GM12878 (cell line): ENCODE measurements around the gene KIN. TPM values are rescaled to one million over a fixed set of nuclear protein-coding genes. Genes with fewer than 3 reads are reported as not detected.

Source experiments
- ATAC-seq: fragments of 200-7000 bp; cut with Tn5 transposase; 3 replicates; pipeline ENCODE4 v1.9.1; 2020; ENCODE audit warnings: mild to moderate bottlenecking, moderate library complexity
- BruUV-seq: library from RNA; stranded (reverse); fragments of 400-500 nt; replicated peaks from 2 replicates; lab custom pipeline; 2021; lab: Mats Ljungman, UMichigan
- CTCF ChIA-PET: fragments of 300-600 bp; sonication (Branson Sonifier 250); formaldehyde crosslinking; extraction: SDS; loops from one replicate; lab custom pipeline; 2021; ENCODE audit warnings: inconsistent platforms; lab: Yijun Ruan, JAX
- POLR2A ChIA-PET: fragments of 350-600 bp; formaldehyde crosslinking; extraction: SDS; loops from one replicate; lab custom pipeline; 2021; ENCODE audit warnings: inconsistent platforms; lab: Charles Lee
- RAD21 ChIA-PET: fragments of 300-600 bp; sonication (Branson Sonifier 250); formaldehyde crosslinking; loops from one replicate; lab custom pipeline; 2023; ENCODE audit warnings: antibody characterized with exemption; ENCODE audit not compliant: unreplicated experiment; lab: Charles Lee
- SMC1A ChIA-PET: fragments of 300-600 bp; sonication (Branson Sonifier 250); formaldehyde crosslinking; loops from one replicate; lab custom pipeline; 2023; ENCODE audit not compliant: unreplicated experiment, uncharacterized antibody; lab: Charles Lee
- DNase-seq: peaks from one replicate; pipeline ENCODE4 v3.0.0-alpha.2; 2011; ENCODE audit warnings: low read depth, low spot score
- FAIRE-seq: peaks from 3 replicates; lab custom pipeline; 2011; peaks lifted over from hg19 to GRCh38; lab: Jason Lieb, UNC
- H2AFZ ChIP-seq: 2 replicates; pipeline ENCODE4 v1.6.0; 2011; ENCODE audit warnings: low read depth, low read length, control low read depth; ENCODE audit not compliant: control insufficient read depth
- H3K27ac ChIP-seq: 2 replicates; pipeline ENCODE4 v1.5.1; 2011; ENCODE audit warnings: control low read depth; ENCODE audit not compliant: control insufficient read depth, insufficient read depth
- H3K27me3 ChIP-seq, 2 experiments: replicated peaks in 1 of 2; 2 replicates each; pipeline versions ENCODE4 v1.6.0 to v1.6.1; 2011; ENCODE audit warnings: low read length in 1 of 2; ENCODE audit not compliant: control insufficient read depth in 2 of 2, insufficient read depth in 2 of 2
- H3K36me3 ChIP-seq, 2 experiments: 2 replicates each; pipeline ENCODE4 v1.5.1; 2011; ENCODE audit warnings: low read length in 1 of 2; ENCODE audit not compliant: control insufficient read depth in 2 of 2, insufficient read depth in 2 of 2
- H3K4me1 ChIP-seq: 2 replicates; pipeline ENCODE4 v1.6.1; 2011; ENCODE audit warnings: mild to moderate bottlenecking, low read length, moderate library complexity, mixed read lengths; ENCODE audit not compliant: control insufficient read depth, insufficient read depth
- H3K4me2 ChIP-seq: 2 replicates; pipeline ENCODE4 v1.6.0; 2011; ENCODE audit warnings: control low read depth; ENCODE audit not compliant: control insufficient read depth, insufficient read depth
- H3K4me3 ChIP-seq: fragments of 200-600 bp; sonication (generic); 2 replicates; pipeline ENCODE4 v1.5.1; 2016
- H3K79me2 ChIP-seq: 2 replicates; pipeline ENCODE4 v1.6.0; 2011; ENCODE audit warnings: low read length; ENCODE audit not compliant: control insufficient read depth, insufficient read depth
- H3K9ac ChIP-seq: 2 replicates; pipeline ENCODE4 v1.8.0; 2011; ENCODE audit warnings: low read length, control low read depth, mixed read lengths; ENCODE audit not compliant: control insufficient read depth, insufficient read depth
- H3K9me3 ChIP-seq: replicated peaks from 3 replicates; pipeline ENCODE4 v1.5.1; 2011; ENCODE audit warnings: mild to moderate bottlenecking, low read length; ENCODE audit not compliant: control insufficient read depth, insufficient read depth
- H4K20me1 ChIP-seq: 2 replicates; pipeline ENCODE4 v1.6.0; 2011; ENCODE audit not compliant: control insufficient read depth, insufficient read depth
- CEBPB ChIP-seq, 2 experiments: fragments of 150-350 bp in 1 of 2; IDR thresholded peaks; 2 replicates each; pipeline ENCODE4 v1.6.1; 2012 to 2014; ENCODE audit warnings: low read depth in 2 of 2, low read length in 2 of 2, borderline replicate concordance in 1 of 2, inconsistent platforms in 1 of 2
- HCFC1 ChIP-seq: fragments of 150-350 bp; IDR thresholded peaks from 2 replicates; pipeline ENCODE4 v1.6.1; 2014; ENCODE audit warnings: low read length
- HDAC2 ChIP-seq: fragments of 200-600 bp; sonication (generic); IDR thresholded peaks from 2 replicates; pipeline ENCODE4 v1.6.1; 2017
- NFIC ChIP-seq: IDR thresholded peaks from 2 replicates; pipeline ENCODE4 v1.6.1; 2012; ENCODE audit warnings: low read depth, mild to moderate bottlenecking, inconsistent platforms, low read length, moderate library complexity
- NFYA ChIP-seq: IDR thresholded peaks from 2 replicates; pipeline ENCODE4 v1.6.1; 2011; ENCODE audit warnings: low read depth, mild to moderate bottlenecking, low read length, improper control_type of control experiment, borderline replicate concordance
- NR2C2 ChIP-seq: IDR thresholded peaks from 2 replicates; pipeline ENCODE4 v1.6.1; 2011; ENCODE audit warnings: borderline replicate concordance, low read depth; ENCODE audit not compliant: control insufficient read depth, insufficient read length
- RB1 ChIP-seq: fragments of 450-650 bp; formaldehyde crosslinking; IDR thresholded peaks from 2 replicates; pipeline ENCODE4 v1.6.1; 2017; ENCODE audit warnings: mild to moderate bottlenecking, borderline replicate concordance
- RCOR1 ChIP-seq: conservative IDR thresholded peaks from 2 replicates; pipeline ENCODE4 v1.6.1; 2012; ENCODE audit warnings: low read depth, low read length, improper control_type of control experiment
- SUPT20H ChIP-seq: IDR thresholded peaks from 2 replicates; pipeline ENCODE4 v1.6.1; 2011; ENCODE audit warnings: low read depth, mild to moderate bottlenecking, low read length, moderate library complexity, borderline replicate concordance; ENCODE audit not compliant: control insufficient read depth
- TARDBP ChIP-seq: IDR thresholded peaks from 2 replicates; pipeline ENCODE4 v1.6.1; 2016; ENCODE audit warnings: borderline replicate concordance
- YBX1 ChIP-seq: fragments of 450-650 bp; IDR thresholded peaks from 2 replicates; pipeline ENCODE4 v1.6.1; 2016; ENCODE audit warnings: antibody characterized with exemption
- ZNF207 ChIP-seq: fragments of 450-650 bp; IDR thresholded peaks from 2 replicates; pipeline ENCODE4 v1.6.1; 2014; ENCODE audit warnings: antibody characterized with exemption, mild to moderate bottlenecking, borderline replicate concordance
- ZSCAN29 ChIP-seq: fragments of 450-650 bp; IDR thresholded peaks from 2 replicates; pipeline ENCODE4 v1.6.1; 2017; ENCODE audit warnings: mild to moderate bottlenecking, moderate library complexity
- WGBS: methylation state at CpG from one replicate; pipeline ENCODE4 v1.1.6; 2016; ENCODE audit warnings: low lambda C conversion rate; ENCODE audit not compliant: insufficient replicate concordance, insufficient coverage; ENCODE audit errors: missing lambda C conversion rate; 5-methylcytosine and 5-hydroxymethylcytosine counted together
- in situ Hi-C: fragments of 300-500 bp; cut with MboI; formaldehyde crosslinking; loops from 9 replicates; pipeline ENCODE4 v1.14.3; 2018; ENCODE audit warnings: mixed read lengths
- intact Hi-C: fragments of 100-400 bp; cut with micrococcal nuclease; formaldehyde crosslinking; loops from one replicate; pipeline ENCODE4 v1.14.2; 2022; ENCODE audit not compliant: unreplicated experiment
- polyA plus RNA-seq, 11 experiments: library from polyadenylated mRNA; depleted of rRNA in 4 of 11; unstranded in 6 of 11; stranded (reverse) in 5 of 11; fragments of >200 nt; fragmentation: Nextera tagmentation in 4 of 11; fragmentation: Illumina TruSeq in 1 of 11; extraction: Ambion mirVana in 4 of 11; extraction: Trizol in 1 of 11; gene quantifications; 1 replicate in 1 of 11; 2 replicates in 10 of 11; pipeline versions ENCODE4 v1.2.1 to v1.2.3, GENCODE V29; 2011 to 2016; ENCODE audit warnings: inconsistent platforms in 2 of 11, missing spikeins in 2 of 11, low read depth in 1 of 11
- total RNA-seq, 4 experiments: library from RNA; depleted of rRNA in 3 of 4; stranded (reverse); fragments of >200 nt in 3 of 4; fragmentation: Illumina TruSeq in 1 of 4; extraction: Trizol in 1 of 4; gene quantifications; 2 replicates each; pipeline versions ENCODE4 v1.2.1 to v1.2.3, GENCODE V29; 2013 to 2021
- TF ChIP-seq, protein P1 (sequence below): IDR thresholded peaks from 2 replicates; pipeline ENCODE4 v1.6.1; 2011; ENCODE audit warnings: borderline replicate concordance, low read depth, mild to moderate bottlenecking, moderate library complexity, mixed read lengths, low read length; ENCODE audit not compliant: insufficient read depth; ENCODE audit errors: extremely low read length
- TF ChIP-seq, protein P2 (sequence below): IDR thresholded peaks from 2 replicates; pipeline ENCODE4 v1.6.1; 2011; ENCODE audit warnings: borderline replicate concordance, low read depth, mild to moderate bottlenecking, moderate library complexity, low read length; ENCODE audit not compliant: insufficient read depth, poor library complexity, severe bottlenecking
- TF ChIP-seq, protein P3 (sequence below): IDR thresholded peaks from 2 replicates; pipeline ENCODE4 v1.6.1; 2011; ENCODE audit warnings: low read depth, low read length, improper control_type of control experiment, borderline replicate concordance
- TF ChIP-seq, protein P4 (sequence below): fragments of 450-650 bp; IDR thresholded peaks from 2 replicates; pipeline ENCODE4 v1.6.1; 2017; ENCODE audit warnings: mild to moderate bottlenecking

The KIN gene
- total and polyA plus RNA-seq, 10 of the 15 experiments (the other 5 are each of a cell fraction or from before 2014, with no cell fraction given), result 6.8 to 33.2 (median 11.3) TPM

DNA sequence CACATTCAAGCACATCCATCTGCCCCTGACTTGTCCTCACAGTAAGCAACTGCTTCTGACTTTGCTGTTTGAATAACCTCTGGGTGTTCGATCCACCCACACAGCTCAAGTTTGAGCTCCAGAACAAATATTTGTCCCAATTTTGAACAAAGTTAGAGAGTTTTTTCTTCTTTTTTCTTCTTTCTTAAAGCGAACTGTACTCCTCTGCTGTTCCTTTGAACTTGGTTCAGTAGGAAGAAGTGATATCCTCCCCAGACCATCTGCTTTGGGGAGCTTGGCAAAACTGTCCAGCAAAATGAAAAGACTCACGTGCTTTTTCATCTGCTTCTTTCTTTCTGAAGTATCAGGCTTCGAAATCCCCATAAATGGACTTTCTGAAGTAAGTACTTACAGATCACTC lies 84.7 kb downstream of the KIN start, which contains the start of gene ITIH2 (continued):
- TF ChIP-seq, protein P1, sequence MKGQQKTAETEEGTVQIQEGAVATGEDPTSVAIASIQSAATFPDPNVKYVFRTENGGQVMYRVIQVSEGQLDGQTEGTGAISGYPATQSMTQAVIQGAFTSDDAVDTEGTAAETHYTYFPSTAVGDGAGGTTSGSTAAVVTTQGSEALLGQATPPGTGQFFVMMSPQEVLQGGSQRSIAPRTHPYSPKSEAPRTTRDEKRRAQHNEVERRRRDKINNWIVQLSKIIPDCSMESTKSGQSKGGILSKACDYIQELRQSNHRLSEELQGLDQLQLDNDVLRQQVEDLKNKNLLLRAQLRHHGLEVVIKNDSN, result no peak
- TF ChIP-seq NFYA (no peak), RCOR1 (no peak), SUPT20H (no peak), NFIC (no peak)
- TF ChIP-seq, protein P2, sequence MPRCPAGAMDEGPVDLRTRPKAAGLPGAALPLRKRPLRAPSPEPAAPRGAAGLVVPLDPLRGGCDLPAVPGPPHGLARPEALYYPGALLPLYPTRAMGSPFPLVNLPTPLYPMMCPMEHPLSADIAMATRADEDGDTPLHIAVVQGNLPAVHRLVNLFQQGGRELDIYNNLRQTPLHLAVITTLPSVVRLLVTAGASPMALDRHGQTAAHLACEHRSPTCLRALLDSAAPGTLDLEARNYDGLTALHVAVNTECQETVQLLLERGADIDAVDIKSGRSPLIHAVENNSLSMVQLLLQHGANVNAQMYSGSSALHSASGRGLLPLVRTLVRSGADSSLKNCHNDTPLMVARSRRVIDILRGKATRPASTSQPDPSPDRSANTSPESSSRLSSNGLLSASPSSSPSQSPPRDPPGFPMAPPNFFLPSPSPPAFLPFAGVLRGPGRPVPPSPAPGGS, result no peak

DNA sequence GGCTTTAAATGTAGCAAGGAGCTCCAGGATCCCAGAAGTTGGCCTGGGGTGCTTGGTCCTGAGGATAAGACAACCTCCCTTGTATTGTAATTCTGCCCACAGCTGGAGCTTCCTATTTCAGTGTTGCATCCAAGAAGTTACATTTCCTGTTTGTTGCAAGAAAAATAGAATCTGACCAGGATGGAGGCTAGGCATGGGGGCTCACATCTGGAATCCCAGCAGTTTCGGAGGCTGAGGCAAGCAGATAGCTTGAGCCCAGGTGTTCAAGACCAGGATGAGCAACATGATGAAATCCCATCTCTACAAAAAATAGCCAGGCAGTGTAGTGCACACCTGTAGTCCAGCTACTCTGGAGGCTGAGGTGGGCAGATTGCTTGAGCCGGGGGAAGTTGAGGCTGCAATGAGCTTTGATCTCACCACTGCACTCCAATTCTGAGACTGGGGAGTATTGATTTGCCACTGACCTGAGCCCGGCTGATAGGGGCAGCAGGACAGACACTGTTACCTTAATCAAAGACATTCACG lies 85.4 kb downstream of the KIN start:
- in situ Hi-C loops (no loop called here), intact Hi-C loops (no loop called here)
- ChIA-PET SMC1A (interaction anchor here (1.0 to 3.0 kb wide), 2 partner anchors 18 to 177 kb away, joined by 3 to 8 read pairs; no protein-coding TSS in a partner anchor), CTCF (interaction anchor here (1.1 to 2.1 kb wide), 3 partner anchors 9 to 177 kb away, joined by 3 to 7 read pairs (median 5); no protein-coding TSS in a partner anchor), POLR2A (no interaction called here), RAD21 (interaction anchor here (1.0 kb wide), 1 partner anchor 177 kb away, joined by 3 read pairs; no protein-coding TSS in a partner anchor)
- ATAC-seq (no peak), FAIRE-seq (no peak), DNase-seq (no peak)
- no TSS peak for BruUV-seq
- Histone ChIP-seq H3K4me2 (no peak overlapping the region), H3K27me3 (peaks cover 2 to 6% of the 10 kb centered on the region in 2 experiments; a peak in 3 of 4 replicates), H3K4me1 (no peaks in the 10 kb centered on the region), H3K9ac (no peak overlapping the region), H3K79me2 (no peaks in the 10 kb centered on the region), H2AFZ (no peak overlapping the region), H3K36me3 (no peaks in the 10 kb centered on the region), H3K27ac (no peak overlapping the region), H3K4me3 (no peak overlapping the region), H3K9me3 (no peaks in the 10 kb centered on the region), H4K20me1 (no peaks in the 10 kb centered on the region)
- 29% methylated on average over 4 of the region's 4 CpGs for WGBS
- TF ChIP-seq NR2C2, result no peak
- TF ChIP-seq, protein P3, sequence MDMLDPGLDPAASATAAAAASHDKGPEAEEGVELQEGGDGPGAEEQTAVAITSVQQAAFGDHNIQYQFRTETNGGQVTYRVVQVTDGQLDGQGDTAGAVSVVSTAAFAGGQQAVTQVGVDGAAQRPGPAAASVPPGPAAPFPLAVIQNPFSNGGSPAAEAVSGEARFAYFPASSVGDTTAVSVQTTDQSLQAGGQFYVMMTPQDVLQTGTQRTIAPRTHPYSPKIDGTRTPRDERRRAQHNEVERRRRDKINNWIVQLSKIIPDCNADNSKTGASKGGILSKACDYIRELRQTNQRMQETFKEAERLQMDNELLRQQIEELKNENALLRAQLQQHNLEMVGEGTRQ, result no peak
- TF ChIP-seq HCFC1, result no peak
- TF ChIP-seq TARDBP, result no peak
- TF ChIP-seq, protein P1, result no peak
- no peak for TF ChIP-seq SUPT20H
- TF ChIP-seq, protein P4, sequence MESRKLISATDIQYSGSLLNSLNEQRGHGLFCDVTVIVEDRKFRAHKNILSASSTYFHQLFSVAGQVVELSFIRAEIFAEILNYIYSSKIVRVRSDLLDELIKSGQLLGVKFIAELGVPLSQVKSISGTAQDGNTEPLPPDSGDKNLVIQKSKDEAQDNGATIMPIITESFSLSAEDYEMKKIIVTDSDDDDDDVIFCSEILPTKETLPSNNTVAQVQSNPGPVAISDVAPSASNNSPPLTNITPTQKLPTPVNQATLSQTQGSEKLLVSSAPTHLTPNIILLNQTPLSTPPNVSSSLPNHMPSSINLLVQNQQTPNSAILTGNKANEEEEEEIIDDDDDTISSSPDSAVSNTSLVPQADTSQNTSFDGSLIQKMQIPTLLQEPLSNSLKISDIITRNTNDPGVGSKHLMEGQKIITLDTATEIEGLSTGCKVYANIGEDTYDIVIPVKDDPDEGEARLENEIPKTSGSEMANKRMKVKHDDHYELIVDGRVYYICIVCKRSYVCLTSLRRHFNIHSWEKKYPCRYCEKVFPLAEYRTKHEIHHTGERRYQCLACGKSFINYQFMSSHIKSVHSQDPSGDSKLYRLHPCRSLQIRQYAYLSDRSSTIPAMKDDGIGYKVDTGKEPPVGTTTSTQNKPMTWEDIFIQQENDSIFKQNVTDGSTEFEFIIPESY, result no peak
- no peak for TF ChIP-seq ZNF207
- TF ChIP-seq RB1, result no peak
- no peak for TF ChIP-seq HDAC2
- no peak for TF ChIP-seq CEBPB (IDR thresholded peaks at IDR 0.05; ENCODE audit: borderline replicate concordance in 1 of 2, low read depth in 2 of 2, low read length in 2 of 2)
- TF ChIP-seq YBX1, result no peak
- TF ChIP-seq ZSCAN29, result no peak
